Activated T-helper 17 cell treated with anti-CD3 and anti-CD28 coated beads, Interleukin-2, amount 50 U/mL, for 72 hours (primary cell): ENCODE data around the gene PPIL1. TPM values are rescaled to one million over a fixed set of nuclear protein-coding genes. Genes with fewer than 3 reads are reported as not detected.

ENCODE experiments used
- ATAC-seq: fragments of 150-1000 bp; cut with Tn5 transposase; replicated peaks from 2 replicates; pipeline ENCODE4 v1.10.0; 2021; ENCODE audit warnings: mild to moderate bottlenecking, moderate library complexity
- H3K27ac Mint-ChIP-seq: one replicate; pipeline ENCODE4 v1.8.0; 2022; ENCODE audit warnings: mixed read lengths
- H3K27me3 Mint-ChIP-seq: one replicate; pipeline ENCODE4 v1.8.0; 2022; ENCODE audit warnings: mixed read lengths
- H3K36me3 Mint-ChIP-seq: one replicate; pipeline ENCODE4 v1.8.0; 2022; ENCODE audit warnings: low read depth, mild to moderate bottlenecking, mixed read lengths
- H3K4me1 Mint-ChIP-seq: one replicate; pipeline ENCODE4 v1.8.0; 2022; ENCODE audit warnings: mixed read lengths
- H3K4me3 Mint-ChIP-seq: one replicate; pipeline ENCODE4 v1.8.0; 2022; ENCODE audit warnings: mild to moderate bottlenecking, mixed read lengths
- H3K9me3 Mint-ChIP-seq: one replicate; pipeline ENCODE4 v1.8.0; 2022; ENCODE audit warnings: mixed read lengths
- total RNA-seq, 2 donors: library from RNA; stranded (reverse); gene quantifications; one replicate each; pipeline ENCODE4 v1.2.3, GENCODE V29; 2022

The PPIL1 gene
- total RNA-seq, 2 donors from 2014 or later, result 23.6 to 60.3 TPM

GRCh38 chr6:36853325-36853724 lies 21.3 kb downstream of the PPIL1 start:
- peak overlapping the region; percentile 32 for H3K27ac Mint-ChIP-seq
- no peaks in the 10 kb centered on the region for H3K27me3 Mint-ChIP-seq
- peaks cover 5% of the 10 kb centered on the region for H3K4me1 Mint-ChIP-seq
- no peaks in the 10 kb centered on the region for H3K9me3 Mint-ChIP-seq
- no peak for ATAC-seq
- peaks cover 66% of the 10 kb centered on the region for H3K36me3 Mint-ChIP-seq
- no peak overlapping the region for H3K4me3 Mint-ChIP-seq

GRCh38 chr6:36852481-36853147 lies 22.0 kb downstream of the PPIL1 start:
- Mint-ChIP-seq H3K4me1 (peaks cover 5% of the 10 kb centered on the region), H3K27ac (peak overlapping the region; percentile 39), H3K27me3 (no peaks in the 10 kb centered on the region), H3K4me3 (no peak overlapping the region), H3K9me3 (no peaks in the 10 kb centered on the region), H3K36me3 (peaks cover 59% of the 10 kb centered on the region)
- no peak for ATAC-seq

- no peaks in the 10 kb centered on the region for H3K27me3 Mint-ChIP-seq
- H3K36me3 Mint-ChIP-seq, result peaks cover 49% of the 10 kb centered on the region
- ATAC-seq, result no peak
- H3K27ac Mint-ChIP-seq, result no peak overlapping the region
- no peak overlapping the region for H3K4me3 Mint-ChIP-seq
- H3K4me1 Mint-ChIP-seq, result peaks cover 5% of the 10 kb centered on the region
- H3K9me3 Mint-ChIP-seq, result no peaks in the 10 kb centered on the region
These were observed 23.0 kb downstream of the PPIL1 start for GRCh38 chr6:36851626-36852025.

GRCh38 chr6:36851149-36851614 lies 23.4 kb downstream of the PPIL1 start:
- Mint-ChIP-seq H3K27me3 (no peaks in the 10 kb centered on the region), H3K4me3 (no peak overlapping the region), H3K4me1 (peaks cover 5% of the 10 kb centered on the region), H3K9me3 (no peaks in the 10 kb centered on the region), H3K36me3 (peaks cover 44% of the 10 kb centered on the region), H3K27ac (no peak overlapping the region)
- peak; percentile 29 for ATAC-seq

- H3K4me3 Mint-ChIP-seq, result no peak overlapping the region
- no peaks in the 10 kb centered on the region for H3K27me3 Mint-ChIP-seq
- ATAC-seq, result no peak
- no peaks in the 10 kb centered on the region for H3K9me3 Mint-ChIP-seq
- peaks cover 5% of the 10 kb centered on the region for H3K4me1 Mint-ChIP-seq
- peaks cover 33% of the 10 kb centered on the region for H3K36me3 Mint-ChIP-seq
- no peak overlapping the region for H3K27ac Mint-ChIP-seq
These were observed 24.6 kb downstream of the PPIL1 start for GRCh38 chr6:36850021-36850420.

- Mint-ChIP-seq H3K4me1 (peaks cover 5% of the 10 kb centered on the region), H3K4me3 (no peak overlapping the region), H3K27me3 (no peaks in the 10 kb centered on the region), H3K36me3 (peaks cover 21% of the 10 kb centered on the region), H3K27ac (no peak overlapping the region), H3K9me3 (no peaks in the 10 kb centered on the region)
- ATAC-seq, result no peak
These were observed 25.8 kb downstream of the PPIL1 start for GRCh38 chr6:36848658-36849441.

- Mint-ChIP-seq H3K4me1 (peaks cover 1% of the 10 kb centered on the region), H3K4me3 (no peak overlapping the region)
- no peak for ATAC-seq
These were observed 26.6 kb downstream of the PPIL1 start for GRCh38 chr6:36847991-36848390.

GRCh38 chr6:36847152-36847551 lies 27.5 kb downstream of the PPIL1 start:
- H3K9me3 Mint-ChIP-seq, result no peaks in the 10 kb centered on the region
- H3K27ac Mint-ChIP-seq, result no peak overlapping the region
- H3K4me1 Mint-ChIP-seq, result no peaks in the 10 kb centered on the region
- H3K27me3 Mint-ChIP-seq, result no peaks in the 10 kb centered on the region
- H3K36me3 Mint-ChIP-seq, result peaks cover 6% of the 10 kb centered on the region
- ATAC-seq, result no peak
- no peak overlapping the region for H3K4me3 Mint-ChIP-seq

More at GRCh38 chr6:36847991-36848390, 26.6 kb downstream of the PPIL1 start:
- Mint-ChIP-seq H3K36me3 (peaks cover 12% of the 10 kb centered on the region), H3K9me3 (no peaks in the 10 kb centered on the region), H3K27me3 (no peaks in the 10 kb centered on the region), H3K27ac (no peak overlapping the region)

- Mint-ChIP-seq H3K36me3 (peaks cover 6% of the 10 kb centered on the region), H3K9me3 (no peaks in the 10 kb centered on the region), H3K27ac (no peak overlapping the region), H3K4me3 (no peak overlapping the region), H3K4me1 (no peaks in the 10 kb centered on the region), H3K27me3 (peaks cover 6% of the 10 kb centered on the region)
- no peak for ATAC-seq
These were observed 29.4 kb downstream of the PPIL1 start for GRCh38 chr6:36845233-36845632.

- peaks cover 6% of the 10 kb centered on the region for H3K27me3 Mint-ChIP-seq
- H3K9me3 Mint-ChIP-seq, result no peaks in the 10 kb centered on the region
- ATAC-seq, result no peak
- H3K4me3 Mint-ChIP-seq, result no peak overlapping the region
- H3K36me3 Mint-ChIP-seq, result peaks cover 6% of the 10 kb centered on the region
- H3K4me1 Mint-ChIP-seq, result no peaks in the 10 kb centered on the region
- no peak overlapping the region for H3K27ac Mint-ChIP-seq
These were observed 30.1 kb downstream of the PPIL1 start for GRCh38 chr6:36844232-36845170.

- Mint-ChIP-seq H3K9me3 (no peaks in the 10 kb centered on the region), H3K27me3 (peaks cover 12% of the 10 kb centered on the region), H3K4me3 (no peak overlapping the region), H3K36me3 (peaks cover 6% of the 10 kb centered on the region), H3K27ac (peak overlapping the region; percentile 68), H3K4me1 (no peaks in the 10 kb centered on the region)
- no peak for ATAC-seq
These were observed 31.4 kb downstream of the PPIL1 start for GRCh38 chr6:36843170-36843569.

- no peak for ATAC-seq
- Mint-ChIP-seq H3K27ac (no peak overlapping the region), H3K4me1 (no peaks in the 10 kb centered on the region), H3K36me3 (peaks cover 6% of the 10 kb centered on the region), H3K27me3 (peaks cover 15% of the 10 kb centered on the region), H3K4me3 (no peak overlapping the region), H3K9me3 (no peaks in the 10 kb centered on the region)
These were observed 32.8 kb downstream of the PPIL1 start for GRCh38 chr6:36841756-36842155.

GRCh38 chr6:36840432-36841403 lies 33.9 kb downstream of the PPIL1 start:
- H3K27ac Mint-ChIP-seq, result no peak overlapping the region
- H3K4me3 Mint-ChIP-seq, result peak overlapping the region; percentile 46
- H3K27me3 Mint-ChIP-seq, result peaks cover 15% of the 10 kb centered on the region
- H3K4me1 Mint-ChIP-seq, result no peaks in the 10 kb centered on the region
- no peaks in the 10 kb centered on the region for H3K9me3 Mint-ChIP-seq
- peak; percentile 52 for ATAC-seq
- peaks cover 6% of the 10 kb centered on the region for H3K36me3 Mint-ChIP-seq
